HCT116 (cell line): ENCODE data around the gene SLC22A4. TPM values are rescaled to one million over a fixed set of nuclear protein-coding genes. Genes with fewer than 3 reads are reported as not detected.

Experiments used
- ATAC-seq: fragments of 200-7000 bp; cut with Tn5 transposase; 2 replicates; pipeline ENCODE4 v1.9.1; 2020; ENCODE audit warnings: mild to moderate bottlenecking, moderate library complexity
- BruUV-seq: library from RNA; stranded (reverse); fragments of 400-500 nt; replicated peaks from 2 replicates; lab custom pipeline; 2021; lab: Mats Ljungman, UMichigan
- CTCF ChIA-PET: fragments of 300-600 bp; sonication (Branson Sonifier 250); formaldehyde crosslinking; loops from one replicate; lab custom pipeline; 2021; ENCODE audit warnings: antibody characterized with exemption; lab: Charles Lee
- POLR2A ChIA-PET: fragments of 300-600, 350-600 bp; sonication (Branson Sonifier 250); formaldehyde crosslinking; loops from one replicate; lab custom pipeline; 2021; ENCODE audit warnings: antibody characterized with exemption; lab: Charles Lee
- RAD21 ChIA-PET, 2 experiments: fragments of 300-600 bp; sonication (Branson Sonifier 250); formaldehyde crosslinking; loops; one replicate each; lab custom pipeline; 2023; ENCODE audit warnings: low total read pairs in 2 of 2; ENCODE audit not compliant: uncharacterized antibody in 2 of 2, unreplicated experiment in 2 of 2, low non-redundant PET in 1 of 2; lab: Charles Lee
- DNase-seq: peaks from one replicate; pipeline ENCODE4 v3.0.0-alpha.2; 2010; ENCODE audit warnings: low read depth, low spot score
- H2AFZ ChIP-seq: fragments of 200-600 bp; shearing (Covaris generic), sonication (generic); 2 replicates; pipeline ENCODE4 v1.6.1; 2017; ENCODE audit warnings: low read depth, mixed run types, mixed read lengths, antibody characterized with exemption, low read length; ENCODE audit not compliant: poor library complexity, severe bottlenecking
- H3K27ac ChIP-seq: 2 replicates; pipeline ENCODE4 v1.5.1; 2012; ENCODE audit warnings: low read depth, low read length
- H3K27me3 ChIP-seq: fragments of 200-600 bp; sonication (generic); 2 replicates; pipeline ENCODE4 v1.6.1; 2016; ENCODE audit warnings: mixed run types, low read length, mixed read lengths; ENCODE audit not compliant: insufficient read depth
- H3K36me3 ChIP-seq, 2 experiments: fragments of 200-500 bp in 1 of 2; fragments of 200-600 bp in 1 of 2; sonication (Bioruptor generic) in 1 of 2; sonication (generic) in 1 of 2; 2 replicates each; pipeline versions ENCODE4 v1.5.1 to v1.6.1; 2014 to 2016; ENCODE audit warnings: low read length in 2 of 2, inconsistent platforms in 1 of 2, mixed read lengths in 1 of 2, mixed run types in 1 of 2; ENCODE audit not compliant: insufficient read depth in 2 of 2, control insufficient read depth in 1 of 2
- H3K4me1 ChIP-seq, 2 experiments: fragments of 200-600 bp in 1 of 2; sonication (generic) in 1 of 2; 2 replicates each; pipeline versions ENCODE4 v1.5.1 to v1.6.1; 2012 to 2017; ENCODE audit warnings: low read length in 2 of 2, inconsistent platforms in 1 of 2, mild to moderate bottlenecking in 1 of 2, mixed read lengths in 1 of 2, mixed run types in 1 of 2, moderate library complexity in 1 of 2; ENCODE audit not compliant: insufficient read depth in 2 of 2, control insufficient read depth in 1 of 2
- H3K4me2 ChIP-seq: fragments of 200-600 bp; sonication (generic); 2 replicates; pipeline ENCODE4 v1.6.1; 2017; ENCODE audit warnings: mixed run types, low read length, mixed read lengths
- H3K4me3 ChIP-seq, 2 experiments: fragments of 200-600 bp in 1 of 2; sonication (generic) in 1 of 2; replicated peaks in 1 of 2; 2 replicates each; pipeline ENCODE4 v1.5.1; 2011 to 2016; ENCODE audit warnings: low read length in 2 of 2, control low read depth in 1 of 2, low read depth in 1 of 2, mild to moderate bottlenecking in 1 of 2, mixed read lengths in 1 of 2, mixed run types in 1 of 2
- H3K79me2 ChIP-seq: fragments of 200-600 bp; sonication (generic); 2 replicates; pipeline ENCODE4 v1.6.1; 2017; ENCODE audit warnings: mild to moderate bottlenecking, mixed run types, low read length, moderate library complexity, mixed read lengths; ENCODE audit not compliant: insufficient read depth
- H3K9ac ChIP-seq: fragments of 200-600 bp; sonication (generic); 2 replicates; pipeline ENCODE4 v1.6.1; 2016; ENCODE audit warnings: low read length, mixed read lengths
- H3K9me2 ChIP-seq: fragments of 200-600 bp; sonication (generic), shearing (Covaris generic); 2 replicates; pipeline ENCODE4 v1.6.1; 2017; ENCODE audit warnings: mixed run types, mild to moderate bottlenecking, moderate library complexity; ENCODE audit not compliant: insufficient read depth
- H3K9me3 ChIP-seq, 2 experiments: fragments of 200-500 bp in 1 of 2; fragments of 200-600 bp in 1 of 2; sonication (Bioruptor generic) in 1 of 2; sonication (generic) in 1 of 2; 2 replicates each; pipeline ENCODE4 v1.6.1; 2014 to 2017; ENCODE audit warnings: low read length in 2 of 2, mixed read lengths in 2 of 2, inconsistent platforms in 1 of 2, low read depth in 1 of 2, mild to moderate bottlenecking in 1 of 2, mixed run types in 1 of 2, moderate library complexity in 1 of 2; ENCODE audit not compliant: control insufficient read depth in 1 of 2, insufficient read depth in 1 of 2
- H4K20me1 ChIP-seq: fragments of 200-600 bp; sonication (generic), shearing (Covaris generic); 2 replicates; pipeline ENCODE4 v1.6.1; 2017; ENCODE audit warnings: mixed run types, mild to moderate bottlenecking, moderate library complexity; ENCODE audit not compliant: insufficient read depth
- POLR2A ChIP-seq: IDR thresholded peaks from 2 replicates; pipeline ENCODE4 v1.7.0; 2011; ENCODE audit warnings: borderline replicate concordance; ENCODE audit not compliant: insufficient read depth, insufficient read length; ENCODE audit errors: extremely low read depth
- POLR2AphosphoS5 ChIP-seq: IDR thresholded peaks from 2 replicates; pipeline ENCODE4 v1.6.1; 2011; ENCODE audit warnings: mild to moderate bottlenecking, low read depth, low read length, moderate library complexity
- SIN3A ChIP-seq: IDR thresholded peaks from 2 replicates; pipeline ENCODE4 v1.6.1; 2012; ENCODE audit warnings: low read depth
- YY1 ChIP-seq: IDR thresholded peaks from 2 replicates; pipeline ENCODE4 v1.6.1; 2011; ENCODE audit warnings: low read length, low read depth, moderate library complexity, mild to moderate bottlenecking; ENCODE audit not compliant: insufficient replicate concordance; ENCODE audit errors: extremely low read depth
- ZFX ChIP-seq: fragments of 450-650 bp; IDR thresholded peaks from 2 replicates; pipeline ENCODE4 v1.6.1; 2017
- intact Hi-C: fragments of 100-400 bp; cut with micrococcal nuclease; formaldehyde crosslinking; loops from 2 replicates; pipeline ENCODE4 v1.10.0; 2022
- total RNA-seq: library from RNA; stranded (reverse); gene quantifications from one replicate; pipeline ENCODE4 v1.2.1, GENCODE V29; 2021; ENCODE audit not compliant: unreplicated experiment
- TF ChIP-seq, protein P1 (sequence below): IDR thresholded peaks from 2 replicates; pipeline ENCODE4 v1.6.1; 2012
- TF ChIP-seq, protein P2 (sequence below), 3 experiments: fragments of 200-600 bp in 1 of 3; sonication (generic) in 1 of 3; IDR thresholded peaks in 2 of 3; conservative IDR thresholded peaks in 1 of 3; 2 replicates each; pipeline ENCODE4 v1.5.1; 2012 to 2017; ENCODE audit warnings: low read depth in 2 of 3, low read length in 2 of 3, antibody characterized with exemption in 1 of 3, borderline replicate concordance in 1 of 3, control low read depth in 1 of 3, mild to moderate bottlenecking in 1 of 3, mixed read lengths in 1 of 3, mixed run types in 1 of 3, moderate library complexity in 1 of 3; ENCODE audit not compliant: insufficient read depth in 1 of 3

Gene SLC22A4
- total RNA-seq, 1 experiment from 2014 or later, result 0.59 TPM

DNA sequence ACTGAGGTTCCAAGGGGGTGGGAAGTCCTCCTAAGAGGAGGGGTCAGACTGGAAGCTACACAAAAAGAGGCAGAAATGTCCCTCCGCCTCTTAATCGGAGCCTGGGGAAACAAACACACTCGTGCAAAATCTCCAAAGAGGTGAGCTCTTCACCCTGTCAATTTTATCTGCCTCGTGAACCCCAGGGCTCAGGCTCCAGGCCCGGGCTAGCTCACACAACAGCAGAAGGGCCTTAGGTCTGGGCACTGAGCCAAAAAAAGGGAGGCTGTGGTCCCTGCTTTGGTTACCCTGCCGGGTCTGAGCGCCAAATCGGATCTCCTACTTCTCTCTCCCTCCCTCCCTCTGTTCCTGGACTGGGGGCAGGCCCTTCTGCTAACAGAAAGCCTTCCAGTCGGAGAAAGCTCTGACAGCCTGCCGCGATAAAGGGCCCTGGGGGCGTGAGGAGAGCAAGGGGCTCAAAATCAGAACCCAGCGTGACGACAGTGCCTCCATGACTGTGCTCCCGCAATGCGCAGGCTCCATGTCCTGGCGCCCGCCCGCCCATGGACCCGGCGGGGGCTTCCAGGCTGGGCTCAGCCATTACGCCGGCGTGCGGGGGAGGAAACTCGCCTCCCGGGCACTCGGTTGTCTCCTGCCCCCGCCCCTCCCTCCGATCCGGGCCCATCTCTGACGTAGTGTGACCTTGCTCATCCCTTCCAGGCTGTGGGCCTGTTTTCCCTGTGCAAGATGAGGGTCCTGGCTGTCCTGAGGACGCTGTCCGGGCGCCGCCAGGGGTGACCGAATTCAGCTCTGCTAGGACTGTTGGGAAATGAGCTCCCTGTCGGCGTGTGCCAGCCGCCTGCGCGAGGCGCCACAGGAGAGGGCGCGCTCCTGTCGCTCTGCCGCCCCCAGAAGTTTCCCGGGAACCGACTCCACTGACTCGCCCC lies 865 bp upstream of the SLC22A4 start:
- CTCF ChIA-PET, result interaction anchor here (0.6 to 2.0 kb wide), 12 partner anchors 8 to 228 kb away, joined by 3 to 19 read pairs (median 4); no protein-coding TSS in a partner anchor
- POLR2A ChIA-PET, result interaction anchor here (0.6 to 2.4 kb wide), 13 partner anchors 8 to 640 kb away, joined by 3 to 16 read pairs (median 4); partner anchors contain the start of genes P4HA2 and SLC22A5

More for the DNA sequence above, 865 bp upstream of the SLC22A4 start:
- peak overlapping the region; percentile 59 to 79 for H3K4me3 ChIP-seq
- peak; percentile 62 for ATAC-seq
- peaks cover 14 to 37% of the 10 kb centered on the region in 2 experiments for H3K4me1 ChIP-seq
- H3K79me2 ChIP-seq, result no peaks in the 10 kb centered on the region
- TF ChIP-seq YY1 (peak; percentile 89), SIN3A (no peak), POLR2A (peak; percentile 39), ZFX (peak; percentile 72), POLR2AphosphoS5 (peak; percentile 62)
- TF ChIP-seq, protein P1, sequence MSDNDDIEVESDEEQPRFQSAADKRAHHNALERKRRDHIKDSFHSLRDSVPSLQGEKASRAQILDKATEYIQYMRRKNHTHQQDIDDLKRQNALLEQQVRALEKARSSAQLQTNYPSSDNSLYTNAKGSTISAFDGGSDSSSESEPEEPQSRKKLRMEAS, result no peak
- TF ChIP-seq, protein P2, sequence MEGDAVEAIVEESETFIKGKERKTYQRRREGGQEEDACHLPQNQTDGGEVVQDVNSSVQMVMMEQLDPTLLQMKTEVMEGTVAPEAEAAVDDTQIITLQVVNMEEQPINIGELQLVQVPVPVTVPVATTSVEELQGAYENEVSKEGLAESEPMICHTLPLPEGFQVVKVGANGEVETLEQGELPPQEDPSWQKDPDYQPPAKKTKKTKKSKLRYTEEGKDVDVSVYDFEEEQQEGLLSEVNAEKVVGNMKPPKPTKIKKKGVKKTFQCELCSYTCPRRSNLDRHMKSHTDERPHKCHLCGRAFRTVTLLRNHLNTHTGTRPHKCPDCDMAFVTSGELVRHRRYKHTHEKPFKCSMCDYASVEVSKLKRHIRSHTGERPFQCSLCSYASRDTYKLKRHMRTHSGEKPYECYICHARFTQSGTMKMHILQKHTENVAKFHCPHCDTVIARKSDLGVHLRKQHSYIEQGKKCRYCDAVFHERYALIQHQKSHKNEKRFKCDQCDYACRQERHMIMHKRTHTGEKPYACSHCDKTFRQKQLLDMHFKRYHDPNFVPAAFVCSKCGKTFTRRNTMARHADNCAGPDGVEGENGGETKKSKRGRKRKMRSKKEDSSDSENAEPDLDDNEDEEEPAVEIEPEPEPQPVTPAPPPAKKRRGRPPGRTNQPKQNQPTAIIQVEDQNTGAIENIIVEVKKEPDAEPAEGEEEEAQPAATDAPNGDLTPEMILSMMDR (IDR thresholded peaks at IDR 0.05 in 2 of 3, conservative IDR thresholded peaks at IDR 0.05 in 1 of 3; ENCODE audit: borderline replicate concordance in 1 of 3, insufficient read depth in 1 of 3, low read depth in 2 of 3, low read length in 2 of 3), result 0 out of 6 replicates have a peak, but pooled peaks of 2 of the 3 experiments have one; percentile 5 to 16
- BruUV-seq, result TSS peak; percentile 50
- H3K27me3 ChIP-seq, result no peaks in the 10 kb centered on the region
- RAD21 ChIA-PET, result interaction anchor here in 1 of 2 experiments (1.2 kb wide), 1 partner anchor 55 kb away, joined by 6 read pairs; no protein-coding TSS in a partner anchor
- intact Hi-C loops, result loop anchor here (5.0 to 10.0 kb wide), 2 partner anchors 74 to 201 kb away; partner anchors contain the start of genes IRF1 and SLC22A5
- H4K20me1 ChIP-seq, result no peaks in the 10 kb centered on the region
- DNase-seq, result peak; percentile 59
- no peaks in the 10 kb centered on the region for H3K9me2 ChIP-seq
- peak overlapping the region; percentile 90 for H3K27ac ChIP-seq
- peak overlapping the region; percentile 88 for H2AFZ ChIP-seq
- H3K36me3 ChIP-seq, result no peaks in the 10 kb centered on the region
- peak overlapping the region; percentile 90 for H3K9ac ChIP-seq
- H3K9me3 ChIP-seq, result no peaks in the 10 kb centered on the region
- peak overlapping the region; percentile 100 for H3K4me2 ChIP-seq
